Activated effector memory CD4-positive, alpha-beta T cell treated with Interleukin-2 at 50 U/mL for 16 hours (primary cell): ENCODE measurements around the gene N4BP2L2.
"Not testable (repeated sequence)": the region's sequence is repeated elsewhere in the genome, so short reads cannot be mapped to it uniquely, and the experiment has no call there.

Source experiments
- DNase-seq: peaks from one replicate; pipeline ENCODE4 v3.0.0-alpha.2; 2020

N4BP2L2 gene

GRCh38 chr13:32538621-32539246 is at the start of gene N4BP2L2:
TSS of gene N4BP2L2 (minus strand) at chr13:32538795. CDS start at chr13:32537027, 1,768 bp downstream.
- DNase-seq, result peak; percentile 85

GRCh38 chr13:32587811-32588170 is 49.2 kb upstream of the N4BP2L2 start:
- no peak for DNase-seq

GRCh38 chr13:32587011-32587810 is 48.6 kb upstream of the N4BP2L2 start:
- DNase-seq, result peak; percentile 30

- peak; percentile 93 for DNase-seq
These were observed 47.7 kb upstream of the N4BP2L2 start, which contains the start of gene PDS5B for GRCh38 chr13:32586080-32586900. TSS of gene PDS5B (plus strand) at chr13:32586452. CDS start at chr13:32648773, 62,321 bp downstream.

- no peak for DNase-seq
These were observed 47.0 kb upstream of the N4BP2L2 start for GRCh38 chr13:32585550-32586079.

- no peak for DNase-seq
These were observed 44.4 kb upstream of the N4BP2L2 start for GRCh38 chr13:32582991-32583390.

- DNase-seq, result no peak
These were observed 43.7 kb upstream of the N4BP2L2 start for GRCh38 chr13:32582281-32582680.

- no peak for DNase-seq
These were observed 42.7 kb upstream of the N4BP2L2 start for GRCh38 chr13:32581177-32581786.

GRCh38 chr13:32577032-32577431 is 38.4 kb upstream of the N4BP2L2 start:
- DNase-seq, result no peak

- DNase-seq, result not testable (repeated sequence)
These were observed 37.1 kb upstream of the N4BP2L2 start for GRCh38 chr13:32575687-32576086.

GRCh38 chr13:32560842-32561241 is 22.2 kb upstream of the N4BP2L2 start:
- not testable (repeated sequence) for DNase-seq

- DNase-seq, result no peak
These were observed 17.0 kb upstream of the N4BP2L2 start for GRCh38 chr13:32555613-32556012.

GRCh38 chr13:32553720-32554119 is 15.1 kb upstream of the N4BP2L2 start:
- DNase-seq, result no peak

GRCh38 chr13:32549788-32550187 is 11.2 kb upstream of the N4BP2L2 start:
- no peak for DNase-seq

- no peak for DNase-seq
These were observed 10.2 kb upstream of the N4BP2L2 start for GRCh38 chr13:32548837-32549236.

GRCh38 chr13:32545083-32545482 is 6.5 kb upstream of the N4BP2L2 start:
- DNase-seq, result no peak

- no peak for DNase-seq
These were observed 3.6 kb upstream of the N4BP2L2 start for GRCh38 chr13:32542221-32542620.

- no peak for DNase-seq
These were observed 413 bp downstream of the N4BP2L2 start for GRCh38 chr13:32538143-32538620.

- DNase-seq, result peak; percentile 27
These were observed 934 bp downstream of the N4BP2L2 start for GRCh38 chr13:32537580-32538142.

- no peak for DNase-seq
These were observed 2.8 kb downstream of the N4BP2L2 start for GRCh38 chr13:32535748-32536147.

- no peak for DNase-seq
These were observed 3.5 kb downstream of the N4BP2L2 start for GRCh38 chr13:32535115-32535514.

- DNase-seq, result no peak
These were observed 7.7 kb downstream of the N4BP2L2 start for GRCh38 chr13:32530841-32531253.
